ENCODE data around the gene TSPAN7.

DNA sequence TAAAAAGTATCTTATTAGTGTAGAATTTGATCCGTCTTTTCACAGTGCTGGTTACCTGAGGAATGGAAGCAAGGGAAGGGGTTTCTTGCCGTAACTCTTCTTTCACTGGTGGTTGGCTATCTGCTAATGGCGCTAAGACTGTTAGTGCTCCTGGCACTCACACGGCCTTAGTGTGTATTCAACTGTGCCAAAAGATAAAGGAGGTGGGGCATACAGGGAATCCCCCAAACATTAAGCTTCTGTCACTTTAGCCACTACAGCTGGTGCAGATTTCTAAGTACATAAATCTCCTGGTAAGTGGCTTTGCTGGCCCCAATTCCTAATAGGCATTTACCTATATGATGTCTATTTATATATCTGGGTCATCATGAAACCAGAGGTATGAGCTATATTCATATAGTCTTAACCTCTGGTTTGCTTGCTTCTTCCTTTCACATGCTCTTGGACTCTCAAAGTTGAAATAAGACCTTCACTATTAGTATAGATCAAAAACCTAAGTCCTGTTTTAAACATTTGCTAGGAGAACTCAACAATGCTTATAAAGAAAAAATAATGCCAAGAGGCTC, 95.1 kb downstream of the TSPAN7 start:
- TF ChIP-seq, protein P1, sequence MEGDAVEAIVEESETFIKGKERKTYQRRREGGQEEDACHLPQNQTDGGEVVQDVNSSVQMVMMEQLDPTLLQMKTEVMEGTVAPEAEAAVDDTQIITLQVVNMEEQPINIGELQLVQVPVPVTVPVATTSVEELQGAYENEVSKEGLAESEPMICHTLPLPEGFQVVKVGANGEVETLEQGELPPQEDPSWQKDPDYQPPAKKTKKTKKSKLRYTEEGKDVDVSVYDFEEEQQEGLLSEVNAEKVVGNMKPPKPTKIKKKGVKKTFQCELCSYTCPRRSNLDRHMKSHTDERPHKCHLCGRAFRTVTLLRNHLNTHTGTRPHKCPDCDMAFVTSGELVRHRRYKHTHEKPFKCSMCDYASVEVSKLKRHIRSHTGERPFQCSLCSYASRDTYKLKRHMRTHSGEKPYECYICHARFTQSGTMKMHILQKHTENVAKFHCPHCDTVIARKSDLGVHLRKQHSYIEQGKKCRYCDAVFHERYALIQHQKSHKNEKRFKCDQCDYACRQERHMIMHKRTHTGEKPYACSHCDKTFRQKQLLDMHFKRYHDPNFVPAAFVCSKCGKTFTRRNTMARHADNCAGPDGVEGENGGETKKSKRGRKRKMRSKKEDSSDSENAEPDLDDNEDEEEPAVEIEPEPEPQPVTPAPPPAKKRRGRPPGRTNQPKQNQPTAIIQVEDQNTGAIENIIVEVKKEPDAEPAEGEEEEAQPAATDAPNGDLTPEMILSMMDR (IDR thresholded peaks at IDR 0.05), result no peak
- TF ChIP-seq POLR2A (IDR thresholded peaks at IDR 0.05), result no peak
